Measurements from ENCODE around the gene C1orf21.

- TF ChIP-seq POLR2A (IDR thresholded peaks at IDR 0.05; ENCODE audit: low read length): no peak
- TF ChIP-seq GATA1 (IDR thresholded peaks at IDR 0.05; ENCODE audit: low read depth, low read length): no peak
Observed at GRCh38 chr1:184494929-184495328, 108.1 kb downstream of the C1orf21 start.
